Spleen (tissue), 7 donors: ENCODE data around the gene KCNC1.

Source experiments
- CTCF ChIP-seq, 11 experiments: fragments of 200-600 bp in 7 of 11; fragments of 450-650 bp in 4 of 11; sonication (generic) in 4 of 11; IDR thresholded peaks in 8 of 11; conservative IDR thresholded peaks in 3 of 11; 1 replicate in 7 of 11; 2 replicates in 4 of 11; pipeline versions ENCODE4 v1.4.0 to v1.8.0; 2016 to 2021; ENCODE audit warnings: antibody characterized with exemption in 11 of 11, inconsistent platforms in 4 of 11, mild to moderate bottlenecking in 1 of 11
- POLR2A ChIP-seq, 3 donors: fragments of 450-650 bp; IDR thresholded peaks; one replicate each; pipeline ENCODE4 v1.5.1; 2017; ENCODE audit warnings: antibody characterized with exemption in 3 of 3, mild to moderate bottlenecking in 1 of 3
- POLR2AphosphoS5 ChIP-seq, 3 donors: sonication (generic); formaldehyde crosslinking; IDR thresholded peaks; one replicate each; pipeline ENCODE4 v1.5.1; 2017; ENCODE audit warnings: antibody characterized with exemption in 3 of 3
- donor health status: DM: no; HTN: no; CAD: no; lungs with moderate emphysema.
- donor health status: DM: no; HTN: no; CAD: no.
- donor health status: DM: no; HTN: no; CAD: no.

- no peak for TF ChIP-seq CTCF (IDR thresholded peaks at IDR 0.05 in 8 of 11, conservative IDR thresholded peaks at IDR 0.05 in 3 of 11)
- TF ChIP-seq POLR2AphosphoS5 (IDR thresholded peaks at IDR 0.05) = no peak
- no peak for TF ChIP-seq POLR2A (IDR thresholded peaks at IDR 0.05)
Observed at GRCh38 chr11:17714870-17715269, 19.7 kb upstream of the KCNC1 start.
